IMR-90 (cell line): Measurements from ENCODE around the gene ANKRD65. TPM values are rescaled to one million over a fixed set of nuclear protein-coding genes. Genes with fewer than 3 reads are reported as not detected.

Experiments used
- ATAC-seq: fragments of 200-7000 bp; cut with Tn5 transposase; 2 replicates; pipeline ENCODE4 v1.9.1; 2020; ENCODE audit warnings: low read depth, mild to moderate bottlenecking, moderate library complexity
- BruUV-seq: library from RNA; stranded (reverse); fragments of 400-500 nt; replicated peaks from 2 replicates; lab custom pipeline; 2021; lab: Mats Ljungman, UMichigan
- CTCF ChIA-PET: fragments of 300-600 bp; formaldehyde crosslinking; extraction: SDS; loops from one replicate; lab custom pipeline; 2021; ENCODE audit warnings: antibody characterized with exemption; lab: Yijun Ruan, JAX
- POLR2A ChIA-PET: fragments of 300-600 bp; sonication (Branson Sonifier 250); formaldehyde crosslinking; loops from one replicate; lab custom pipeline; 2022; ENCODE audit warnings: antibody characterized with exemption; ENCODE audit not compliant: unreplicated experiment; lab: Charles Lee
- DNase-seq: peaks from one replicate; pipeline ENCODE4 v3.0.0; 2013
- H2AFZ ChIP-seq: replicated peaks from 2 replicates; pipeline ENCODE3; 2013; ENCODE audit warnings: low read length, mild to moderate bottlenecking; ENCODE audit not compliant: poor library complexity
- H2AK5ac ChIP-seq: 2 replicates; pipeline ENCODE4 v1.6.1; 2013; ENCODE audit warnings: low read depth, low read length, inconsistent platforms
- H2AK9ac ChIP-seq: replicated peaks from 2 replicates; pipeline ENCODE3; 2013; ENCODE audit warnings: mild to moderate bottlenecking, low read depth, low read length, moderate library complexity; ENCODE audit not compliant: poor library complexity
- H2BK120ac ChIP-seq: 2 replicates; pipeline ENCODE4 v1.6.1; 2013; ENCODE audit warnings: low read depth, low read length, inconsistent platforms
- H2BK15ac ChIP-seq: 3 replicates; pipeline ENCODE4 v1.6.1; 2013; ENCODE audit warnings: low read depth, low read length, inconsistent platforms
- H2BK20ac ChIP-seq: 2 replicates; pipeline ENCODE4 v1.6.1; 2013; ENCODE audit warnings: low read depth, mild to moderate bottlenecking, inconsistent platforms, low read length, moderate library complexity
- H2BK5ac ChIP-seq: 2 replicates; pipeline ENCODE4 v1.6.1; 2013; ENCODE audit warnings: mild to moderate bottlenecking, low read depth, low read length, inconsistent platforms; ENCODE audit not compliant: poor library complexity, severe bottlenecking
- H3K14ac ChIP-seq: replicated peaks from 2 replicates; pipeline ENCODE4 v1.6.1; 2013; ENCODE audit warnings: low read depth, low read length, inconsistent platforms
- H3K18ac ChIP-seq: 2 replicates; pipeline ENCODE4 v1.6.1; 2013; ENCODE audit warnings: low read depth, low read length, control low read depth
- H3K23ac ChIP-seq: 2 replicates; pipeline ENCODE4 v1.6.1; 2013; ENCODE audit warnings: low read depth, low read length, inconsistent platforms
- H3K27ac ChIP-seq: 2 replicates; pipeline ENCODE4 v1.5.1; 2013; ENCODE audit warnings: mild to moderate bottlenecking, control low read depth, low read length; ENCODE audit not compliant: insufficient read depth
- H3K27me3 ChIP-seq: 2 replicates; pipeline ENCODE4 v1.6.1; 2013; ENCODE audit warnings: low read length; ENCODE audit not compliant: control insufficient read depth, insufficient read depth
- H3K36me3 ChIP-seq: 2 replicates; pipeline ENCODE4 v1.6.1; 2013; ENCODE audit warnings: low read length, mixed read lengths; ENCODE audit not compliant: control insufficient read depth, insufficient read depth
- H3K4ac ChIP-seq: 2 replicates; pipeline ENCODE4 v1.6.1; 2013; ENCODE audit warnings: low read depth, low read length, inconsistent platforms
- H3K4me1 ChIP-seq: 2 replicates; pipeline ENCODE4 v1.6.1; 2013; ENCODE audit warnings: low read length, mixed read lengths; ENCODE audit not compliant: control insufficient read depth, insufficient read depth
- H3K4me2 ChIP-seq: 2 replicates; pipeline ENCODE4 v1.6.1; 2013; ENCODE audit warnings: low read depth, mild to moderate bottlenecking, control low read depth, low read length, moderate library complexity
- H3K4me3 ChIP-seq: 2 replicates; pipeline ENCODE4 v1.5.1; 2013; ENCODE audit warnings: low read depth, mild to moderate bottlenecking, control low read depth, low read length, moderate library complexity; ENCODE audit not compliant: insufficient read depth
- H3K56ac ChIP-seq: 2 replicates; pipeline ENCODE4 v1.6.1; 2013; ENCODE audit warnings: low read length, inconsistent platforms; ENCODE audit not compliant: insufficient read depth; ENCODE audit errors: extremely low read depth
- H3K79me1 ChIP-seq, 2 experiments: 2 replicates each; pipeline ENCODE4 v1.6.1; 2013; ENCODE audit warnings: low read length in 2 of 2, inconsistent platforms in 1 of 2, low read depth in 1 of 2
- H3K9ac ChIP-seq: 2 replicates; pipeline ENCODE4 v1.6.1; 2013; ENCODE audit warnings: low read depth, low read length, control low read depth
- H3K9me1 ChIP-seq: 2 replicates; pipeline ENCODE4 v1.6.1; 2013; ENCODE audit warnings: low read length, inconsistent platforms; ENCODE audit not compliant: insufficient read depth
- H3K9me3 ChIP-seq: 2 replicates; pipeline ENCODE4 v1.6.1; 2013; ENCODE audit warnings: low read length; ENCODE audit not compliant: control insufficient read depth, insufficient read depth
- H4K20me1 ChIP-seq: 2 replicates; pipeline ENCODE4 v1.6.1; 2013; ENCODE audit warnings: low read length, inconsistent platforms; ENCODE audit not compliant: insufficient read depth
- H4K5ac ChIP-seq: 2 replicates; pipeline ENCODE4 v1.6.1; 2013; ENCODE audit warnings: mild to moderate bottlenecking, low read depth, low read length, control low read depth
- H4K8ac ChIP-seq, 2 experiments: 2 replicates each; pipeline ENCODE4 v1.6.1; 2013; ENCODE audit warnings: low read depth in 2 of 2, low read length in 2 of 2, control low read depth in 1 of 2, inconsistent platforms in 1 of 2
- H4K91ac ChIP-seq: 2 replicates; pipeline ENCODE4 v1.6.1; 2013; ENCODE audit warnings: low read depth, low read length, inconsistent platforms; ENCODE audit not compliant: insufficient read depth
- CEBPB ChIP-seq: IDR thresholded peaks from 2 replicates; pipeline ENCODE4 v1.6.1; 2012; ENCODE audit warnings: low read depth, low read length, improper control_type of control experiment
- CHD1 ChIP-seq: IDR thresholded peaks from 2 replicates; pipeline ENCODE4 v1.6.1; 2012; ENCODE audit warnings: low read depth, low read length, improper control_type of control experiment
- ELK1 ChIP-seq: fragments of 150-350 bp; IDR thresholded peaks from 2 replicates; pipeline ENCODE4 v1.6.1; 2016; ENCODE audit warnings: low read depth, mild to moderate bottlenecking, low read length, moderate library complexity, borderline replicate concordance
- FOS ChIP-seq: fragments of 150-350 bp; IDR thresholded peaks from 2 replicates; pipeline ENCODE4 v1.6.1; 2016; ENCODE audit warnings: low read depth, low read length
- MAZ ChIP-seq: IDR thresholded peaks from 2 replicates; pipeline ENCODE4 v1.6.1; 2012; ENCODE audit warnings: low read depth, mild to moderate bottlenecking, low read length, improper control_type of control experiment, moderate library complexity, borderline replicate concordance
- RAD21 ChIP-seq: IDR thresholded peaks from 2 replicates; pipeline ENCODE4 v1.6.1; 2012; ENCODE audit warnings: low read length, improper control_type of control experiment
- RFX5 ChIP-seq: IDR thresholded peaks from 2 replicates; pipeline ENCODE4 v1.8.0; 2012; ENCODE audit warnings: low read depth, mild to moderate bottlenecking, low read length, moderate library complexity
- SMC3 ChIP-seq: fragments of 150-350 bp; IDR thresholded peaks from 2 replicates; pipeline ENCODE4 v1.6.1; 2016; ENCODE audit warnings: low read depth, mild to moderate bottlenecking, antibody characterized with exemption, low read length, moderate library complexity
- USF2 ChIP-seq: fragments of 150-350 bp; IDR thresholded peaks from 2 replicates; pipeline ENCODE4 v1.6.1; 2017; ENCODE audit warnings: mild to moderate bottlenecking, antibody characterized with exemption, low read length, low read depth
- WGBS, 2 experiments: methylation state at CpG; one replicate each; pipeline versions ENCODE4 v1.1.5 to v1.1.7; 2013; ENCODE audit warnings: missing lambda C conversion rate in 2 of 2; ENCODE audit not compliant: insufficient read length in 1 of 2; ENCODE audit errors: extremely low coverage in 2 of 2; 5-methylcytosine and 5-hydroxymethylcytosine counted together
- dilution Hi-C: fragments of 300-500 bp; cut with HindIII; formaldehyde crosslinking; loops from one replicate; pipeline ENCODE4 v1.14.3; 2018; ENCODE audit warnings: low sequenced_read_pairs; ENCODE audit not compliant: unreplicated experiment
- in situ Hi-C: fragments of 300-500 bp; cut with MboI; formaldehyde crosslinking; loops from 3 replicates; pipeline ENCODE4 v1.14.3; 2019; ENCODE audit warnings: low sequenced_read_pairs, inconsistent platforms, mixed read lengths
- intact Hi-C: fragments of 100-400 bp; cut with micrococcal nuclease; formaldehyde crosslinking; loops from 2 replicates; pipeline ENCODE4 v1.10.0; 2022
- polyA plus RNA-seq, 3 experiments: library from polyadenylated mRNA; depleted of rRNA; stranded (reverse); fragments of >200 nt; gene quantifications; 2 replicates each; pipeline ENCODE4 v1.2.3, GENCODE V29; 2012; ENCODE audit warnings: low replicate concordance in 1 of 3
- total RNA-seq: library from RNA; depleted of rRNA; stranded (reverse); fragments of >200 nt; gene quantifications from 2 replicates; pipeline ENCODE4 v1.2.3, GENCODE V29; 2012

Gene ANKRD65
- total and polyA plus RNA-seq, 2 of the 4 experiments (the other 2 are of a cell fraction), result 0.09 TPM; not detected in 1

- Histone ChIP-seq H3K56ac (no peak overlapping the region), H3K9me3 (no peaks in the 10 kb centered on the region), H3K4me1 (peaks cover 24% of the 10 kb centered on the region), H3K4me3 (no peak overlapping the region), H3K4ac (peak overlapping the region; percentile 65), H3K14ac (no peak overlapping the region), H4K5ac (no peak overlapping the region), H2AK5ac (peak overlapping the region; percentile 86; the same call in 1 of the 2 replicates), H2AK9ac (peak overlapping the region; percentile 45), H2BK15ac (no peak overlapping the region), H4K8ac (peak overlapping the region; percentile 69 to 75; a peak in 2 of 4 replicates), H2BK5ac (no peak overlapping the region), H3K36me3 (no peaks in the 10 kb centered on the region), H2AFZ (no peak overlapping the region), H2BK120ac (no peak overlapping the region), H3K23ac (0 out of 2 replicates have a peak overlapping the region, but pooled peaks have one; percentile 50), H3K9ac (no peak overlapping the region), H3K27ac (no peak overlapping the region), H4K20me1 (no peaks in the 10 kb centered on the region), H3K79me1 (0 out of 4 replicates have a peak, but pooled peaks cover 0 to 3% of the 10 kb centered on the region in 2 experiments), H3K9me1 (0 out of 2 replicates have a peak, but pooled peaks cover 7% of the 10 kb centered on the region), H2BK20ac (no peak overlapping the region), H3K18ac (no peak overlapping the region), H4K91ac (no peak overlapping the region), H3K27me3 (no peaks in the 10 kb centered on the region; the same call in 1 of the 2 replicates), H3K4me2 (no peak overlapping the region)
- WGBS, 2 experiments, result 83% methylated on average over 1 of the region's 4 CpGs; no CpG with 5 or more reads in 1 of the 2 experiments
- BruUV-seq, result no TSS peak
- TF ChIP-seq USF2, result no peak
- TF ChIP-seq ELK1, result no peak
- TF ChIP-seq CEBPB, result no peak
- no peak for TF ChIP-seq FOS
- TF ChIP-seq CHD1, result no peak
- TF ChIP-seq MAZ, result no peak
- no peak for TF ChIP-seq RFX5
- no peak for TF ChIP-seq RAD21
- no peak for TF ChIP-seq SMC3
- no peak for ATAC-seq
- DNase-seq, result no peak
- dilution Hi-C loops (no loop called here), in situ Hi-C loops (no loop called here), intact Hi-C loops (no loop called here)
- POLR2A ChIA-PET, result no interaction called here
- CTCF ChIA-PET, result no interaction called here
Measured at GRCh38 chr1:1434824-1435105, 13.7 kb upstream of the ANKRD65 start.
